Stomach (tissue), 4 donors: ENCODE measurements around the gene CD300A.

Source experiments
- CTCF ChIP-seq, 7 experiments: fragments of 450-650 bp in 4 of 7; fragments of 200-600 bp in 3 of 7; sonication (generic) in 3 of 7; IDR thresholded peaks; one replicate each; pipeline ENCODE4 v1.5.1; 2016 to 2019; ENCODE audit warnings: antibody characterized with exemption in 7 of 7, control low read depth in 2 of 7, mild to moderate bottlenecking in 1 of 7
- EP300 ChIP-seq: sonication (generic); formaldehyde crosslinking; IDR thresholded peaks from one replicate; pipeline ENCODE4 v1.6.1; 2017; ENCODE audit warnings: antibody characterized with exemption
- POLR2A ChIP-seq, 4 donors: fragments of 450-650 bp; IDR thresholded peaks; one replicate each; pipeline ENCODE4 v1.6.1; 2016; ENCODE audit warnings: antibody characterized with exemption in 4 of 4, control low read depth in 2 of 4, mild to moderate bottlenecking in 1 of 4, moderate library complexity in 1 of 4
- POLR2AphosphoS5 ChIP-seq, 3 donors: sonication (generic); formaldehyde crosslinking; IDR thresholded peaks; one replicate each; pipeline ENCODE4 v1.6.1; 2016; ENCODE audit warnings: antibody characterized with exemption in 3 of 3

DNA sequence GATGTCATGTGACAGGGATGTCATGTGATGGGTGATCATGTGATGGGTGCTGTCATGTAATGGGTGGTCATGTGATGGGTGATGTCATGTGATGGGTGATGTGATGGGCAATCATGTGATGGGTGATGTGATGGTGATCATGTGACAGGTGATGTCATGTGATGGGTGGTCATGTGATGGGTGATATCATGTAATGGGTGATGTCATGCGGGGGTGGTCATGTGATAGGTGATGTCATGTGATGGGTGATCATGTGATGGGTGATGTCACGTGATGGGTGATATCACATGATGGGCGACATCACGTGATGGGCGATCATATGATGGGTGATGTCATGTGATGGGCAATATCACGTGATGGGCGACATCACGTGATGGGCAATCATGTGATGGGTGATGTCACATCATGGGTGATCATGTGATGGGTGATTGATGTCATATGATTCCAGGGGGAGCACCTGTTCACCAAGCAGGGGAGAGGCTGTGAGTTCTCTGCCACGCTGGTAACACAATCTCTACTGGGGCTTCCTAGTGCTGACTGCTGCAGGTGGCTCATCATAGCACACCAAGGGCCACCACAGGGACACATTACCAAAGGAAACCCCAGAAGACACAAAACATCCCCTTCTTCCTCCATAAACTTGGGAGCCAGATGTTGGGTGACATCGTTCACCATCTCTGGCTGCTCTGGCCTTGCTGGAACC lies 48.3 kb downstream of the CD300A start:
- TF ChIP-seq CTCF (IDR thresholded peaks at IDR 0.05) (no peak), EP300 (no peak), POLR2A (IDR thresholded peaks at IDR 0.05) (no peak), POLR2AphosphoS5 (IDR thresholded peaks at IDR 0.05) (no peak)
